B cell (primary cell): Measurements from ENCODE around the gene ABR. TPM values are rescaled to one million over a fixed set of nuclear protein-coding genes. Genes with fewer than 3 reads are reported as not detected.
A peak's percentile ranks its signal among the peaks of the same experiment; 100 is the strongest.

Experiments
- ATAC-seq: fragments of 200-7000 bp; cut with Tn5 transposase; one replicate; pipeline ENCODE4 v1.10.0; 2021; ENCODE audit warnings: low read depth, mild to moderate bottlenecking, moderate number of reproducible peaks, moderate library complexity
- CTCF ChIA-PET: fragments of 350-600 bp; sonication (Branson Sonifier 250); formaldehyde crosslinking; loops from one replicate; lab custom pipeline; 2021; ENCODE audit warnings: antibody characterized with exemption, inconsistent platforms; lab: Charles Lee
- POLR2A ChIA-PET: fragments of 350-600 bp; sonication (Branson Sonifier 250); formaldehyde crosslinking; loops from one replicate; lab custom pipeline; 2021; ENCODE audit warnings: antibody characterized with exemption; lab: Charles Lee
- DNase-seq: peaks from one replicate; pipeline ENCODE4 v3.0.0; 2013
- H2AFZ ChIP-seq: 2 replicates; pipeline ENCODE4 v1.6.1; 2012; ENCODE audit warnings: mild to moderate bottlenecking, low read depth, low read length; ENCODE audit not compliant: insufficient read depth, poor library complexity, severe bottlenecking
- H3K27ac ChIP-seq, 2 donors: 1 replicate in 1 of 2; 2 replicates in 1 of 2; pipeline ENCODE4 v1.5.1; 2012 to 2013; ENCODE audit warnings: low read length in 2 of 2, mild to moderate bottlenecking in 2 of 2, moderate library complexity in 1 of 2
- H3K27me3 ChIP-seq, 4 experiments: fragments of 200-600 bp in 1 of 4; sonication (generic) in 1 of 4; replicated peaks in 1 of 4; 1 replicate in 2 of 4; 2 replicates in 2 of 4; pipeline versions ENCODE4 v1.6.1 to v1.7.0; 2013 to 2016; ENCODE audit warnings: low read length in 3 of 4, mild to moderate bottlenecking in 2 of 4, mixed read lengths in 1 of 4, moderate library complexity in 1 of 4; ENCODE audit not compliant: insufficient read depth in 4 of 4, control insufficient read depth in 3 of 4; ENCODE audit errors: control extremely low read depth in 1 of 4
- H3K36me3 ChIP-seq, 2 experiments: replicated peaks in 1 of 2; 1 replicate in 1 of 2; 2 replicates in 1 of 2; pipeline versions ENCODE4 v1.6.1 to v1.7.1; 2013; ENCODE audit warnings: low read length in 1 of 2; ENCODE audit not compliant: insufficient read depth in 2 of 2, control insufficient read depth in 1 of 2; ENCODE audit errors: control extremely low read depth in 1 of 2, extremely low read depth in 1 of 2
- H3K4me1 ChIP-seq, 2 donors: fragments of 200-600 bp in 1 of 2; sonication (generic) in 1 of 2; 1 replicate in 1 of 2; 2 replicates in 1 of 2; pipeline versions ENCODE4 v1.5.1 to v1.6.1; 2013 to 2017; ENCODE audit warnings: low read length in 2 of 2; ENCODE audit not compliant: control insufficient read depth in 2 of 2, insufficient read depth in 2 of 2
- H3K4me2 ChIP-seq: replicated peaks from 2 replicates; pipeline ENCODE3; 2012; ENCODE audit warnings: mild to moderate bottlenecking, low read depth, low read length; ENCODE audit not compliant: poor library complexity, severe bottlenecking
- H3K4me3 ChIP-seq, 5 experiments: fragments of 200-600 bp in 1 of 5; sonication (generic) in 1 of 5; 1 replicate in 3 of 5; 2 replicates in 2 of 5; pipeline versions ENCODE4 v1.5.1 to v1.7.0; 2011 to 2016; ENCODE audit warnings: low read length in 4 of 5, mild to moderate bottlenecking in 4 of 5, low read depth in 2 of 5, control low read depth in 1 of 5, moderate library complexity in 1 of 5; ENCODE audit not compliant: insufficient read depth in 1 of 5; ENCODE audit errors: control extremely low read depth in 1 of 5, extremely low read depth in 1 of 5
- H3K79me2 ChIP-seq: fragments of 200-600 bp; sonication (generic); one replicate; pipeline ENCODE4 v1.6.0; 2016; ENCODE audit warnings: low read length; ENCODE audit not compliant: control insufficient read depth, insufficient read depth
- H3K9ac ChIP-seq: fragments of 200-600 bp; sonication (generic); 2 replicates; pipeline ENCODE4 v1.6.1; 2017; ENCODE audit warnings: mild to moderate bottlenecking, low read length, moderate library complexity
- H3K9me3 ChIP-seq, 3 donors: one replicate each; pipeline versions ENCODE4 v1.6.1 to v1.7.1; 2013; ENCODE audit warnings: low read length in 2 of 3; ENCODE audit not compliant: control insufficient read depth in 2 of 3, insufficient read depth in 1 of 3; ENCODE audit errors: control extremely low read depth in 1 of 3
- H4K20me1 ChIP-seq: 2 replicates; pipeline ENCODE4 v1.6.0; 2012; ENCODE audit warnings: mild to moderate bottlenecking, low read length; ENCODE audit not compliant: insufficient read depth, control insufficient read depth, poor library complexity, severe bottlenecking
- H3K27ac Mint-ChIP-seq: one replicate; pipeline ENCODE4 v1.8.0; 2021; ENCODE audit warnings: mixed read lengths
- H3K27me3 Mint-ChIP-seq: one replicate; pipeline ENCODE4 v1.8.0; 2021; ENCODE audit warnings: mixed read lengths
- H3K4me1 Mint-ChIP-seq: one replicate; pipeline ENCODE4 v1.8.0; 2021; ENCODE audit warnings: mixed read lengths
- H3K4me3 Mint-ChIP-seq: one replicate; pipeline ENCODE4 v1.8.0; 2021; ENCODE audit warnings: mixed read lengths
- H3K9me3 Mint-ChIP-seq: one replicate; pipeline ENCODE4 v1.8.0; 2022; ENCODE audit warnings: mixed read lengths; ENCODE audit not compliant: insufficient read depth
- CTCF ChIP-seq: fragments of 200-600 bp; IDR thresholded peaks from one replicate; pipeline ENCODE4 v1.8.0; 2022; ENCODE audit warnings: antibody characterized with exemption, mild to moderate bottlenecking
- EZH2 ChIP-seq: IDR thresholded peaks from 2 replicates; pipeline ENCODE4 v1.6.1; 2012; ENCODE audit warnings: borderline replicate concordance, low read depth, mild to moderate bottlenecking, moderate library complexity, low read length; ENCODE audit not compliant: insufficient read depth, poor library complexity, severe bottlenecking
- WGBS: methylation state at CpG from one replicate; pipeline ENCODE4 v1.1.5; 2013; ENCODE audit warnings: missing lambda C conversion rate; ENCODE audit not compliant: insufficient coverage; 5-methylcytosine and 5-hydroxymethylcytosine counted together
- intact Hi-C: fragments of 100-400 bp; cut with micrococcal nuclease; formaldehyde crosslinking; loops from one replicate; pipeline ENCODE4 v1.10.0; 2022
- polyA plus RNA-seq: library from polyadenylated mRNA; depleted of rRNA; stranded (reverse); fragments of >200 nt; gene quantifications from 2 replicates; pipeline ENCODE4 v1.2.3, GENCODE V29; 2012
- total RNA-seq, 2 donors: library from RNA; stranded (reverse); fragments of 120-200 nt in 1 of 2; gene quantifications; 1 replicate in 1 of 2; 2 replicates in 1 of 2; pipeline versions ENCODE4 v1.2.3 to v1.2.4, GENCODE V29; 2013 to 2022

Gene ABR
- total and polyA plus RNA-seq, 2 donors (not counting 1 experiment from before 2014, with no cell fraction given), result 79.8 to 262 TPM

- Histone ChIP-seq H3K4me3 (peak overlapping the region in 4 of 5 experiments; percentile 31 to 80 (median 66)), H4K20me1 (peaks cover 46% of the 10 kb centered on the region), H3K27me3 (peaks cover 0 to 11% (median 0%) of the 10 kb centered on the region in 4 experiments), H3K9me3 (no peaks in the 10 kb centered on the region), H3K36me3 (peaks cover 2 to 18% of the 10 kb centered on the region in 2 experiments), H3K4me2 (peak overlapping the region; percentile 81), H3K9ac (peak overlapping the region; percentile 83), H2AFZ (peak overlapping the region; percentile 69), H3K79me2 (peaks cover 40% of the 10 kb centered on the region), H3K4me1 (peaks cover 25 to 32% of the 10 kb centered on the region in 2 donors), H3K27ac (peak overlapping the region in 1 of 2 donors; percentile 82)
- intact Hi-C loops, result loop anchor here (1.0 to 2.0 kb wide), 4 partner anchors 16 to 363 kb away; no protein-coding TSS in a partner anchor
- Mint-ChIP-seq H3K27me3 (peaks cover 9% of the 10 kb centered on the region), H3K27ac (peak overlapping the region; percentile 78), H3K4me3 (peak overlapping the region; percentile 83), H3K4me1 (peaks cover 39% of the 10 kb centered on the region), H3K9me3 (no peaks in the 10 kb centered on the region)
- DNase-seq, result peak; percentile 91
- ChIA-PET POLR2A (interaction anchor here (2.0 to 3.4 kb wide), 4 partner anchors 16 to 48 kb away, joined by 7 to 24 read pairs (median 11); no protein-coding TSS in a partner anchor), CTCF (interaction anchor here (1.0 to 4.4 kb wide), 9 partner anchors 12 to 345 kb away, joined by 3 to 42 read pairs (median 13); no protein-coding TSS in a partner anchor)
- under 1% methylated on average over 73 of the region's 74 CpGs for WGBS
- peak; percentile 62 for ATAC-seq
- TF ChIP-seq CTCF (no peak), EZH2 (no peak)
Observed at GRCh38 chr17:1229349-1229899, 49.6 kb upstream of the ABR start.
